ENCODE results near the gene HTRA3.
"Not testable (repeated sequence)": the region's sequence is repeated elsewhere in the genome, so short reads cannot be mapped to it uniquely, and the experiment has no call there.

The HTRA3 gene

GRCh38 chr4:8332038-8332857 is 62.7 kb downstream of the HTRA3 start:
- no peak for DNase-seq (ENCODE audit: low read depth in 1 of 2, low spot score in 1 of 2)
- TF ChIP-seq JUND (IDR thresholded peaks at IDR 0.05; ENCODE audit: low read depth): no peak
- in situ Hi-C loops (cut with HindIII; ENCODE audit: low pct_unique_long_range_greater_than_20kb, low sequenced_read_pairs): no loop called here

DNA sequence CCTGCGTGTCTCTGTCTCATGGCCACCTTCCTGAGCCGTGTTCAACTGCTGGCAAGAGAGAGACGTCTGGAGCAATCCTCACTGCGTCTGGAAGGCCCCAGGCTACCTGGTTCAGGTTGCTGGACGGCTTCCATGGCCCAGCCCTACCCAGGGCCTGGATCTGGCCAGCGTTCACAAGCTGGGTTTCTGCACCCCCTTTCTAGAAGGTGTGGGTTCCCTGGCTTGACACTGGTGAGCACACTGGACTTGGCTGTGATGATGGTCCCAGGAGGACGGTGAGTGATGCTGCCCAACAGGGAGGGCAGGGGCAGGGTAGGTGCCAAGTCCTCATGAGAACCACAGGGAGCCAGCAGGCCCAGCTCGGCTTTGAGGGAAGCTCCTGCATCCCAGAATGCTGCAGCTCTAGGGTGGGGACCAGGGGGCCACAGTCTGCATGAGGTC is 63.4 kb downstream of the HTRA3 start:
- in situ Hi-C loops (cut with HindIII; ENCODE audit: low pct_unique_long_range_greater_than_20kb, low sequenced_read_pairs): no loop called here
- no peak for TF ChIP-seq JUND (IDR thresholded peaks at IDR 0.05; ENCODE audit: low read depth)
- DNase-seq (ENCODE audit: low read depth in 1 of 2, low spot score in 1 of 2): no peak

DNA sequence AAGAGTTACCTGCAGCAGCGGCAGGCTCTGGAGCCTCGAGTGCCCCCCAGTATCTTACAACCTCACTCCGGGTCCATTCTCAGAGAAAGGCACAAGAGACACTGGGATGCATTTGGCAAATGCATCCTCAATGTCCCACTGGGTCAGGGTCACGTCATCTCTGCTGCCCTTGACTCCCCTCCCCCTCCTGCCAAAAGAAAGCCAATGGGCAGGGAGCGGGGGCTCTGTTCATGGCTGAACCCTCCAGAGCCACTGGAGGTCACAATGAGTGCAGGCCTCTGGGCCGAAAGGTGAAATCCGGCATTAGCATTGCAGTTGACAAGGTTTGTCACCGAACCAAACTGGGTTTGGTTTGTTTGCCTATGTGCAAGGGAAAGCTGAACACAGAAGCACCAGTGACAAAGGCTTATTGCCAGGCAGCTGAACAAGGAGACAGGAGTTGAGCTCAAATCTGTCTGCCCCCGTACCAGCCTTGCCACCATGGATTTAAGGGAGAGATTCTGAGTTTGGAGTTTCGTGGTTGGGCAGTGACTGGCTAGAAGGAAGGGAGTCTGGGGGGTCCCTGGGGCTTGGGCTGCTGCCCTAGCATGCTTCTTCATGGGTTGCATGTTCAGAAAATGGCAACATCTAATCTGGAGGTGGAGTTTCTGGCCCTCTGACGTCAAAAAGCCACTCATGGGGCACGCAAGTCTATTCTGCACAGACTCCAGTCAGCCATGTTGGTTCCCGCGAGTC is 64.3 kb downstream of the HTRA3 start:
- in situ Hi-C loops (cut with HindIII; ENCODE audit: low pct_unique_long_range_greater_than_20kb, low sequenced_read_pairs): no loop called here
- DNase-seq (ENCODE audit: low read depth in 1 of 2, low spot score in 1 of 2): no peak
- no peak for TF ChIP-seq JUND (IDR thresholded peaks at IDR 0.05; ENCODE audit: low read depth)

DNA sequence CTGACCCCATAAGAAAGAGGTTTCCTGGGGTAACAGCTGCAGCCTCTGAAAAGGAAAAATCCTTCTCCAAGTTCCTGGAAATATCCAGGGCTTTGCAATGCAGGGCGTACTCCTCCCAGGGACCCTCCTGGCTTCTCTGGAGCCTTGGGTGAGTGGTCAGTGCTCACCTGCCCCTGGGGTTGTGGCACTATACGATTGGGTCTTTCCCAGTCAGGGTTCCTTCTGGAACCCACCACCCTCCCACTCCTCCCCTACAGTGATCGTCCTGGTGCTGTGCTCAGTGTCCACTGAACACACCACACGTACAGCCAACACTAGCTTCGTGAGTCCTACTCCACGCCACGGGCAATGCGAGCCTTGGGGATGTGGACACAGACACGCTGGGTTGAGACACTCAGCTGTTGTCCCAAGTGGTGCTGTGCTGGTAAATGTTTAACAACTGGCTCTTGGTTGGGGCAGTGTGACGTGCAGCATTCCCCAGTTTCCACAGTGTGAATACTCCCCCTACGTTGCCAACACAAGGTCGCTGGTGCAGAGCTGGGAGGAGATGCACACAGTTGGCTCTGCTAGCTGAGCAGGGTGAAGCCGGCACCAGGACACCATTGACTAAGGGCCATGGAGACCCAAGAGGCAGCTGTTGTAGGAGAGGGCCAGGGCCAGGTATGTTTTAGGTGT is 65.4 kb downstream of the HTRA3 start:
- TF ChIP-seq JUND (IDR thresholded peaks at IDR 0.05; ENCODE audit: low read depth): no peak
- DNase-seq (ENCODE audit: low read depth in 1 of 2, low spot score in 1 of 2): no peak
- in situ Hi-C loops (cut with HindIII; ENCODE audit: low pct_unique_long_range_greater_than_20kb, low sequenced_read_pairs): no loop called here

DNA sequence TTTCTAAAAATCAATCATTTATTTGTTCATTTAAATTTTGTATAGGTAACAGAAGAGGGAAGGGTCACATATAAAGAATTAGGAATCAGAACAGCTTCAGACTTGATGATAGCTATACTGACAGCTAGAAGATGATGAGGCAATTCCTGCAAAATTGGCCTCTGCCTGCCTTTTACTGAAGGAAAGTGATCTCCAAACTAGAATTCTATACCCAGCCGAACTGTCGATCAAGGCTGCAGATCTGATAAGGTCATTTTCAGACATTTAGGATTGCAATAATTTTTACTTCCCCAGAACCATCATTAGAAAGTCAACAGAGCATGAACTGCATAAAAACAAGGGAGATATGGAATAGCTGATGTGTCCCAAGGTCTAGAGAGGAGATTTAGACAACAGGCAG is 66.3 kb downstream of the HTRA3 start:
- in situ Hi-C loops (cut with HindIII; ENCODE audit: low pct_unique_long_range_greater_than_20kb, low sequenced_read_pairs): no loop called here
- no peak for DNase-seq (ENCODE audit: low read depth in 1 of 2, low spot score in 1 of 2)
- TF ChIP-seq JUND (IDR thresholded peaks at IDR 0.05; ENCODE audit: low read depth): no peak

DNA sequence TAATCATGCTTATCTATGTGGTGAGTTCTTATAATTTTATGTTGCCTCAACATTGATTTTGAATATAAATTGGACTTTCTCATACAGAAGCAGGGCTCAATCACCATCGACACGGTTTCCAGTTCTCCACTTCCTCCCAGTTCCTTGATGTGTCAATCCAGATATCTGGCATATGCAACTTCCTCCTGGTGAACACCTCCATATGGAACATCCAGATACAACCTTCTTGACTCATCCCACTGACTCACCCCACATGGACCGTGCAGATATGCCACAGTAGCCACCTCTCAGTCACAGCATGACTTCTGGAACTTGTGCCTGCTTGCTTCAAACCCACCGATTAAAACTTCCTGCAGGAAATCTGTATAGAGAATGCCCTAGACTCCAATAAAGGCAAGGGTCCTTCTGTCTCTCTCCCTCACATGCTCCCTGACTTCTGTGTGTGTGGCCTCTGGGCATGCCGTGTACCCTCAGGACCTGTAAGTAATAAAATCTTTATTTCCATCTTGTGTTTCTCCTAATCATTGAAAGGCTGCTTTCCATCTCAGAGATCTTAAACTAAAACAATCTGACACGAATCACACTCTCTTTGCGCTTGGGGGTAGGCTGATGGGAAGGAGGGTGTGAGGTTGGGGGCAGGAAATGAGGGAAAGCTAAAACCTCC is 67.0 kb downstream of the HTRA3 start:
- in situ Hi-C loops (cut with HindIII; ENCODE audit: low pct_unique_long_range_greater_than_20kb, low sequenced_read_pairs): no loop called here
- TF ChIP-seq JUND (IDR thresholded peaks at IDR 0.05; ENCODE audit: low read depth): no peak
- no peak for DNase-seq (ENCODE audit: low read depth in 1 of 2, low spot score in 1 of 2)

DNA sequence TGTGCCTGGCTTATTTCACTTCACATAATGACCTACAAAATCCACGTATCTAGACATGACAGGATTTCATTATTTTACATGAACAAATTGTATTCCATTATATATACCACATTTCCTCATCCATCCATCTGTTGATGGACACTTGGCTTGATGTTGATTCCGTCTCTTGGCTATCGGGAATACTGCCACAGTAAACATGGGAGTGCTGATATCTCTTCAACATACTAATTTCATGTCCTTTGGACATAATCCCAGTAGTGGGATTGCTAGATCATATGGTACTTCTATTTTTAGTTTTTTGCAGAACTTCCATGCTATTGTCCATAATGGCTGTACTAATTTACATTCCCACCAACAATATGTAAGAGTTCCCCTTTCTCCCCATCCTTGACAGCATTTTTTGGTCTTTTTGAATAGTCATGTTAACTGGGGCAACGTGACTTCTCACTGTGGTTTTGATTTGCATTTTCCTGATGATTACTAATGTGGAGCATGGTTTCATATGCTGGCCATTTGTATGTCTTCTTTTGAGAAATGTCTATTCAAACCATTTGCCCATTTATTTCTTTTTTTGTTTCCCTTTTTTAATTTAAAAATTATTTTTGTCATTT is 68.9 kb downstream of the HTRA3 start:
- in situ Hi-C loops (cut with HindIII; ENCODE audit: low pct_unique_long_range_greater_than_20kb, low sequenced_read_pairs): no loop called here
- TF ChIP-seq JUND (IDR thresholded peaks at IDR 0.05; ENCODE audit: low read depth): no peak
- DNase-seq (ENCODE audit: low read depth in 1 of 2, low spot score in 1 of 2): no peak

DNA sequence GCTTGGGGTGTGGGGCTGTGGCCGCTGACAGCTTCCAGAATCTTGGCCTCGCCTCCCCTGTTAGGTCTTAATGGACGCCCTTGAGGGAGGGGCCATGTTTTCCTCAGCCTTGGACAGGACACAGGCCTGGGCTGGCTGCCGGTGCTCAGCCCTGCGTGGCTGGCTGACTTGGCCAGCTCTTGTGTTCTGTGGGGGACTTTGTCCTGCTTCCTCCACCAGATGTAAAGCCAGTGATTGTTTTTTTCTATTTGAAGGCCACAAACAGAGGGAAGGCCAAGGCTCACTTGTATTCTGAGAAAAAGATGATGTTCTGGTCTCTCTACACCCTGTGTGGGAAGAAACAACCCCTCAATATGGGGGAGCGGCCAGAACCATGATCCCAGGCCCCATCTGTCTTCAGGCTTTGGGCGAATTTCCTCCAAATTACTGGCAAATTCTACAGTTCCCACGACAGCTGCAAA is 71.3 kb downstream of the HTRA3 start:
- DNase-seq (ENCODE audit: low read depth in 1 of 2, low spot score in 1 of 2): no peak
- TF ChIP-seq JUND (IDR thresholded peaks at IDR 0.05; ENCODE audit: low read depth): no peak
- in situ Hi-C loops (cut with HindIII; ENCODE audit: low pct_unique_long_range_greater_than_20kb, low sequenced_read_pairs): no loop called here

GRCh38 chr4:8341281-8341680 is 71.7 kb downstream of the HTRA3 start:
- in situ Hi-C loops (cut with HindIII; ENCODE audit: low pct_unique_long_range_greater_than_20kb, low sequenced_read_pairs); DNase-seq (ENCODE audit: low read depth in 1 of 2, low spot score in 1 of 2): not testable (repeated sequence)

GRCh38 chr4:8341691-8342090 is 72.1 kb downstream of the HTRA3 start:
- no peak for DNase-seq (ENCODE audit: low read depth in 1 of 2, low spot score in 1 of 2)
- in situ Hi-C loops (cut with HindIII; ENCODE audit: low pct_unique_long_range_greater_than_20kb, low sequenced_read_pairs): no loop called here
- no peak for TF ChIP-seq JUND (IDR thresholded peaks at IDR 0.05; ENCODE audit: low read depth)

DNA sequence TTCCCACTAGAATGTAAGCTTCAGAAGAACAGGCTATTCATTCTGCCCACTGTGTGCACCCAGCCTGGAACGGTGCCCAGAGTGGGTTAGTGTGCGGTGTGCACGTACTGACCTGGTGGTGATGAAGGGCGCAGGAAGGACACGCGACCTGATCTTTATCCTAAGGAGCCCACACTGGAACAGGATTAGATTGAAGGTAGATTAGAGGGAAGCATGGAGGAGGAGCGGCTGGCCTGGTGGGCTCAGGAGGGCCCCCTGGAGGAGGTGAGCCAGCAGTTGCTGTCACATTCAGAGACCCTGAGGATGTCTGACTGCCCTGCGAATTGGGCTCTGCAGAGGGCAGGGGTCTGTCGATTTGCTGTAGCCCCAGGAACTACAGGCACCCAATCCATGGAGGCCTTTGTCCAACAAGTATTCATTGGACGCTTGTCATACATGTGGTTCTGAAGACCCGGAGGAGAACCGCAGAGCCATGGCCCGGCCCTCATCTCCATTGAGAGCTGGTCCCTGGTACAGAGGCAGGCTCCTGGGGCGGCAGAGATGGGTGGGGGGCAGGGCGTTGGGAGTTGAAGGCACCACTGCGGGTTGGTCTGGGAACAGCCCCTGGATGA is 73.2 kb downstream of the HTRA3 start:
- no peak for DNase-seq (ENCODE audit: low read depth in 1 of 2, low spot score in 1 of 2)
- in situ Hi-C loops (cut with HindIII; ENCODE audit: low pct_unique_long_range_greater_than_20kb, low sequenced_read_pairs): no loop called here
- no peak for TF ChIP-seq JUND (IDR thresholded peaks at IDR 0.05; ENCODE audit: low read depth)

Data from T47D (cell line).